ENCODE data around the gene GCSAM.
"Not testable (repeated sequence)": the region's sequence is repeated elsewhere in the genome, so short reads cannot be mapped to it uniquely, and the experiment has no call there.

Gene GCSAM

DNA sequence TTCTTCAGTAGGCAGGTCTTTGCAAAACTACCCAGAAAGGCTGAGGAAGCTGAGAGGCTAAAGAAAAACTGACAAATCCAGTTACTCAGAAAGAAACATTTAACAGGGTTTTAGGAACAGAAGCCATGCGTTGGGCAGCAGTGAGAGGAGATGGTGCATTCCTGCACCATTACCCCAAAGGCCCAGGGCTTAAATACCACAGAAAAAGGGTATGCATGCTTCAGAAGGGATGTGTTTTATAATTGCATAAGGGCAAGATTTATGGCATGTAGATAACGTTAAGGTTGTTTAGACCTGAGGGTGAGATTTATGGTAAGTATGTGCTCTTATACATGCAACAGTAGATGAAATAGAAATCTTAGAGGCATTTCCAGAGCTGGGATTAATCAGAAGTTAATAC is 36.9 kb downstream of the GCSAM start:
- no peak for DNase-seq

DNA sequence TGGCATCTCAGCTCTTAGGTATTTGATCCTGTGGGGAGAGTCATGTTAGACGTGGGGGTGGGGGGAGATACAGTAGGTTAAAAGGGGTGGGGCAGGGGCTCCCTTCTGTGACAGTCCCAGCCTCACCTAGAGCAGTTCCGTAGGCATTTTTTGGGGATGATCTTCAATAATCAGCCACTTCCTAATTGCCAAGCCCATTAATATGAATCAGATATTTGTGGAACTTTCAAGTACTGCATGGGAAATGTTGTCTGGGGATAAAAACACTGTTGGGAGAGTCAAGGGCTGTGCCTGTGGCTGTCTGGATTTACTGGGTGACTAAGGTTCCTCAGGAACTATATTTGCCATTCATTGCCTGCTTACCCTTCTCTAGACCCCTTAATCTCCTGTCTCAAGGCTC is 37.3 kb downstream of the GCSAM start:
- no peak for DNase-seq

DNA sequence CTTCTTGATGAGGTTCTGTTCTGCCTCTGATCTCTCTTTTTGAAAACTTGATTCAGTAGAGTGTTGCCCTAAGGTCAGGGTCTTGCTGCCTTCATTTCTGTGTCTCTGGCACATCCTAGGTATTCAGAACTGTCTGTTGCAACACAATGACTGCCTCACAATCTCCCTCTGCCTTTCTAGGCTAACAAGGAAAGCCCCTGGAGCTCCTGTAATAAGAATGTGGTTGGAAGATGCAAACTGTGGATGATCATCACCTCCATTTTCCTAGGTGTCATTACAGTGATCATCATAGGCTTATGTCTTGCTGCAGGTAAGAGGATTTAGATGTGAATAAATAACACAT is 39.9 kb downstream of the GCSAM start:
- no peak for DNase-seq

DNA sequence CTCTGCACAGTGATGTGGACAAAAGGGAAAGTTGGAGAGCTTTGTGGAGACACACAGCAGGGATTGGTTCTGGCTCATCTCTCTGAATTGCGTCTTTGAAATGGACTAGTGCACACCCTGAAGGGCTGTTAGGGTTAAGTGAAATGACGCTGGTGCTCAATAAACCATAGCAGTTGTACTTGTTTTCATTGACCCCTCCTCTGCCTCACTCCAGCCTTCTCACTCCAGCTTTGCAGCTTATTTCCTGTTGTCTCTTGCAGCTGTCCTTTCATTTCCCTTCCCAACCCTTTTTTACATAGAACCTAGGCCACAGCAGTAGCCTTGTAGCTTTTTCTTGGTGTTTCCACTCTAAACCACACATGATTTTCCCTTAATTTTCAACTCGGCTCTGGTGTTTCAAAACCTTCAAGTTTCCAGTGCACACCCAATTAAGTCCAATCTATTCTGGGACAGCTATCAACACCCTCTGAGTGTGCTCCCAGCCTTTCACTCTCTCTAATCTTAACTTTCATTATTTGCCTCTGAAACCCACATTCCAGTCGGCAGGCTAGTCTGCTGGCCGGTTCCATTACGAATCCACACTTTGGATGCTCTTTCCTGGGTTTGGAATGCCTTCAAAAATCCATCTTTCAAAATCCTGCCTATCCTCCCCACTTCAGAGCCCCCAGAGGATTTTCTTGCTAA is 40.4 kb downstream of the GCSAM start:
- DNase-seq: no peak

DNA sequence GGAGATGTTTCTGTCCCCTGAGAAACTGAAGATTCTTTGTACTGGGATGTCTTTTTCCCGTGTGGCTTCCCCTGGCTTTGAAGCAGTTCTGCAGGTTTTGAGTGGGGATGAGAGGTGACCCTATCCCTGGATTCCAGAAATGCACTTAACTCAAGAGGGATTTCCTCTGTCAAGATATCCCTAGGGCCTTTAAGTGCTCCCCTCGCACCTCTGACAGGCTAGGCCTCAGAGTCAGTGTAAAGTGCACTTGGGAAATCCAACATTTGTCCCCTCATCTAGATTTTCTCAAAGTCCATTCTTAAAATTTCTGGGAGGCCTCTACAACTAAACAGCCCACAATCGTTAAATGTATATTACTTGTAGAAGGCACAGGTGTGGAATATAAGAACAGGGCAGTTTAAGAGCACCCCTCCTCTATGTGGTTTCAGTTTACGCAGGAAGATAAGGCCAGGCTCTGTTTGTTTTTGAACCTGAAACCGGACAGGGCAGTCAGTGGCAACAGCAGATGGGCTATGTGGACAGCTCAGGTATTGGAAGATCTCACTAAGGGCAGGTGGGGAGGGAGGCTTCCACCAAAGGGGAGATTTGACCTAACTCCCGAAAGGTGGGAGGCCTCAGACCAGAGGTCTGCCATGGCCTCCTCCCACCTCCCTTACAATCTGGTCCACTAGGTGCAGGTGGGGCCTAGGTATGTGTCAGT is 42.0 kb downstream of the GCSAM start:
- no peak for DNase-seq

DNA sequence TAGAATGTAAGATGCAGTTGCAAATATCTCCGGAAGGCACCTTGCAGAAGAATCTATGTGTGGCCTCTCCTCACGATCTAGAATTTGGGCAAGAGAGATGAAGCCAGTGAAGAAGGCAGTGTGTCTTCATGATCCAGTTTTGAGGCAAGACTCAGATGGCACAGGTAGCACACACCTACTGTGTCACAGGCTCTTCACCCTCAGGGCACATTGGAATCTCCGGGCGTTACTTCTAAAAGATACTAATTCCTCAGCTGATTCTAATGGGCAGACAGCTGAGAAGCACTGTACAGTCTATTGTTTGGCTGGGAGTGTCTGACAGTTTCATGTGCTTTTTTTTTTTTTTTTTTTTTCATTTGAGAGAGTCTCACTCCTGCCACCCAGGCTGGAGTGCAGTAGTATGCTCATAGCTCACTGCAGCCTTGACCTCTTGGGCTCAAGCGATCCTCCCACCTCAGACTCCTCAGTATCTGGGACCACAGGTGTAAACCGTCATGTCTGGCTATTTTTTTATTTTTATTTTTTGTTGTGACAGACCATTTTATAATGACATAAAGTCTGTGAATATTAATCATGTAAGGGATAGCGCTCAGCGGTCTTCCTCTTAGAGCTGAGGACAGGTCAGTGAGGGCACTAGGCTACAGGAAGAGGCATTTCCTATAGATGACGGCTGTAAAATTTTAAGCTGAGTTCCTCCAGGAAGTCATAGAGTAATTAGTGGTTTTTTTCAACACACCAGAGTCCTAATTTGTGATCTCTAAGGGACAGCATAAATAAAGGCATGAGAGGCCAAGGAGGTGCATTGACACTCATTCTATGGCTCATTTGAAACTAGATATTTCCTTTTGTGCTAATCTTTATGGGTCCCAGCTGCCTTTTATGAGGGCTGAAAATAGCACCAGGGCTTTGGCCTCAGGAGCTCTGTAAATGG is 42.8 kb downstream of the GCSAM start:
- DNase-seq: no peak

DNA sequence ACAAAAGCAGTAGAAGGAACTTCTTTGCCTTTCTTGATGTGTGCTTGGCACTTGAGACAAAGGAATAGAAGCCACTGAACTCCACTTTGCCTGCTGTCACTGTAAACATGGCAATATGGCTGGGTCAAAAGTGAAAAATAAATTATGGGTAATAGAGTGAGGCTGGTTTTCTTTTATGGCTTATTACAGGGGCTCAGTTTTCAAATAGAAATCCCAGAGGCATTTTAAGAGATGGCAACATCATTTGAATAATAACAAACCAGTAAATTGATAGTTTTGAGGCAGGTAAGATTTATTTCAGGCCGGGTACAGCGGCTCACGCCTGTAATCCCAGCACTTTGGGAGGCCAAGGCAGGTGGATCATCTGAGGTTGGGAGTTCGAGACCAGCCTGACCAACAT is 44.1 kb downstream of the GCSAM start:
- no peak for DNase-seq

DNA sequence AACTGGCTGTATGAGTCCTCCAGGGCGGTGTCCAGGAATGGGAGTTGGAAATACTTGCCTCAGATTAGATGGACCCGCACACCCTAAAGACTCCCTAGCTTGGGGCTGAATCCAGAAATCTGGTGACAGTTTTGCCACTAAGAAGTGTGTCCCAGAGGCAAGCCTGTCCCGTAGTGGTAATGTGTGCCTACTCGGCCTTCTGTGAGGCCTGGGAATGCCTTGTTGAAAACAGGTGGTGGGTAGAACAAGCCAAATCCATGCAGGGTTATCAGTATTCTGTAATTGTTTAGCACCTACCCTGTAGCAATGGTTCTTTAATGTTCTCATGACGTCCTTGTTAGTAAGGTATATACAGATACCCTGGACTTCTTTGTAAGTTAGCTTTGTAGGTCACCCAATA is 45.3 kb downstream of the GCSAM start:
- DNase-seq: no peak

DNA sequence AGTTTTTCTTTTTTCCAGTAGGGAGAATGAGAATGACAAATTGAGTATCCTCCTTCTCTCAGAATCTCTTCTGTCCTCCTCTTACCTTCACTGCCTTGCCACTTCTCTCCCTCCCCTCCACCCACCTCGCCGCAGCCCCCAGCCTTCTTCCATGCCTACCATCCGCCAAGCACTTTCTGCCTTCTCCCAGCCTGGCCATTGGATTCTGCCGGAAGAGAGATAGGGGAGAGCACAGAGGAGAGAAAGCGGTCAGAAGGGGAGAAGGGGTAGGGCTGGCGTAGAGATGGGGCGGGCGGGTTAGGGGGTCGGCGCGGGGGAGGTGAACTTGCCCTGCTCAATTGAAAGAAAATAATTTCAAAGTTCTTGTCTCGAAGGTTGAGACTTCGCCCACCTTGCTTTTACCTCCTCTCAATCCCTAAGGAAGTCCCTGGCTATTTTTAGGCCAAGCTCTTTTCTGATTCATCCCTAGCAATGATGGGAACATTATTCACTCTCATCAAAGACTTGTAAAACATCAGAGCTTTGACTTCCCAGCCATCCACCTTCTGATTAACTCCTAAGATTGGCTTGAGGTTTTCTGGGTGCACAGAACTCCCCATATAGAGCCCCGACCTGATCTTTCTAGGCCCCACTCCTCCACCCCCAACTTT is 46.0 kb downstream of the GCSAM start:
- no peak for DNase-seq

DNA sequence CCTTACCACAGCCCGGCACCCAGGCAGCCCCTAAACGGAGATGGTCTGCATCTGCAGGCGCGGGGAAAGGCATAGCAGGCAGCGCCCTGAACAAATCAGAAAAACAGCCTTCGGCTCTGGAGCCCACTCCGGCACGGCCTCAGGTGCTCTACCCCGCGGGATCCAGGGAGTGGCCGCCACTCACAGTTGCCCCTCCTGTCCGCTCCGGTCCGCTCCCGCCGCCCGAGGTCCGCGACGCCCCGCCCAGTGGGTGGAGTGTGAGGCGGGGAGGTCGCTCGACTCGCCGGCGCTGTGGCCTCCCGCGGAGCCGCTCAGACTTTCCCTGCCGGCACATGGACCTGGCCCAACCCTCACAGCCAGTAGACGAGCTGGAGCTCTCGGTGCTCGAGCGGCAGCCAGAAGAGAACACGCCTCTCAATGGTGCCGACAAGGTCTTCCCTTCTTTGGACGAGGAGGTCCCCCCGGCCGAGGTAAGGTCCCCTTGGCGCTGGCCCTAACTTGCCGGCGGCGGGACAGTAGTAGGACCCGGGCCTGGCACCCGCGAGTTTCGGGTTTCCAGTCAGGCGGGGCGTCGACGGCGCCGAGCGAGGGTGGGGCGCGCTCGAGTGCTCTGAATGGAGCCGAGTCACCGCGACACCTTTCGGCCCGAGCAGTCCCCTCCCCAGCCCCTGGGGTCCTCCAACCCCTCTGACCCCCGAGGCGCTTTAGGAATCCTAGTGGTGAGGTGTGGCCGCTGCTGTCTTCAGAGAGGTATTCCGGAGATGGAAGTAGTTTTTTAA is 46.8 kb downstream of the GCSAM start, which contains the start of gene C3orf52:
Gene C3orf52, plus strand, starts transcription at position 314 of the 779 bp plus-strand sequence. Its CDS starts 19 bp downstream, at position 333.
- peak; percentile 41 for DNase-seq

DNA sequence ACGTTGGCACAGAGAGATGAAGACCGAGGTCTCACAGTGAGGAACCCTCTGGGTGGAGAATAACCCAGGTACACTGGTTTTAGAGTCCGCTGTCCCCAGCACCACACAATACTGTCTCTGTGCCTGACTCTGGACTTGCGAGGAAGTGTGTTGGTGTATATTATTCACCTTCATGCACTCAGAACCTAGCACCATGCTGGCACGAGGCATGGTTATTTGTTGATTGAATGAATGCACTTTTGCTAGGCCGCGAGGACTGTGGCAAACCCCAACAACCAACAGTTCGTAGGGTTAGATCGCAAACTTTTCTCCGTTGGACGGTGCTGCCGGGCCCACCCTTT is 47.3 kb downstream of the GCSAM start:
- no peak for DNase-seq

DNA sequence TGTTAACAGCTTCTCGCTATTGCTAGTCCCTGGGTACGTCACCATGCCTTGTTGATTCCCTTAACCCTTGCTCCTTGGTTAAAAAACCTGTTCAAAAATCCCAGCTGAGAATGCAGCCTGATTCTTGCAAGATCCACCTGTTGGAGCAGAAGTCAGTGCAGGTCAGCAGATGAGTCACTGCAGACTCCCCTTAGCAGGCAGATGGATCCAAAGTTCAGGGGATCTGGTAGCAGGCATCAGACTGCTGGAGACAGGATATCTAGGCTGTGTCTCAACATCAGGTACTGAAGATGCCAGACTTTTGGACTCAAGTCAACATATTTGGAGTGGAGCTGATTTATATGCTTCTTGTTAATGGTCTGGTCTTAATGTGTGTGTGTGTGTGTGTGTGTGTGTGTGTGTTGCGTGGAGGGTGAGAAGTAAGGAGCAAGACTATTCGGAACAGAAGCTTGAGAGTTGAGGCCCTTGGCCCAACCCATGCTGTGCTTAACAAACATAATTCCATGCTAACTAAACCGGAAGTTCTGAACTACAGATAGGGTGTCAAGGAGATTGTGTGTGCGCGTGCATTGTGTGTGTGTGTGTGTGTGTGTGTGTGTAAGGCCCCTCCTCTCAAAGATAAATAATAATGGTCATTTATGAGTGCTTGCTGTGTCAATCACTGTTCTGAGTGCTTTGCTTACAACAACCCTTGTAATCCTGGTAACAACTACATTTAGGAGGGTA is 47.9 kb downstream of the GCSAM start:
- DNase-seq: no peak

DNA sequence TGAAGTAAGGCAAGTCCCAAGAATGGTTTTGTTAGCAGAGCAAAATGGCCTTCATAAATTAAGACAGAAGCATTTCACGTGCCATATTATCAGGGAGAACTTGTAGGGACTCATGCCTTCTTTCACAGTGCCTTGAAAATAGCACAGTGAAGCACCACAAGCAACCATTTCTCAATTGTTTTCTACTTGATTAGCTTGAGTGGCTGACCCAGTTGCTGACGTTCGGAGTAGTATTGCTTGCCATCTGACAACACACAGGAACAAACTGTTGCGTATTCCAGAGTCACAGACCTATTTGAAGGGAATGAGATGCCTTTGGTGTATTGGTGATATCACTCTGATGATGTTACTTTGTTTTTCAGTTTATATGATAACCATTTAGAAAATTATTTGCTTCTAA is 49.8 kb downstream of the GCSAM start:
- no peak for DNase-seq

DNA sequence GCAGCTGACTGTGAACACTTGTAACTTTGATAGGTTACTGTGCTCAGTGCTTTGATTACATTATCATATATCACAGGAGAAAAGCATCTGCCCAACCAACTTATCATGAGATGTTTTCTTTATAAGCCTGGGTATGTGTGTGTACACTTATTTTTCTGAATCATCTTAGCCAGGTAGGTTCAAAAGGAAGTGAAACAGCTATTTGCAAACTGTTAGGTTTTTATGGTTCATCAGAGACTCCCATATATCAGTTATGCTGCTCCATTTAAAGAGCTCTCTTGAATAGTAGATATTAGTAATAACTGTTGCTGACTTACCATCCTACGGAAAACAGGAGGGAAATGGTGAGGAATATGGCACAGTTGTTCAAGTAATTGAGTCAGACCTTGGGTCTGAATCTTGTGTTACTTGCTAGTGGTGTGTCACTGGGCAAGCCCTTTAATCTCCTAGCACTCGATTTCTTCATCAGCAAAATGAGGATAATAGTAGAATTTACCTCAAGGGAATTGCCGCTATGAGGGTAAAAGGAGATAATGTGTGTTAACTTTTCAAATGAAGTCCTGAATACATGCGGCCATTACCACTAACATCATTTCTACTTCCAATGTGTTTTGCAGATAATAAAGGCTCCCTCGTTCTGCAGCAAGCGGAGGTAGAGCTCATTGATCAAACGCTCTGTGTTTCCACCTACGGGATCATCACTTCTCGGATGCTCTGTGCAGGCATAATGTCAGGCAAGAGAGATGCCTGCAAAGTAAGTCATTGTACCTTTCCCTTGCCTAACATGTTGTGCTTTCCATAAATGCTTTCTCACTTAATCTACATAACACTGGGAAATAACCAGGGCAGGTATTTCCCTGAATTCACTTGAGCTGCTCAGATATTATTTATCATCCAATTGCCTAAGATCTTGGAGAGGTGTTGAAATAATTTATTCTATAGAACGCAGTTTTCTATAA is 54.6 kb downstream of the GCSAM start:
- no peak for DNase-seq

DNA sequence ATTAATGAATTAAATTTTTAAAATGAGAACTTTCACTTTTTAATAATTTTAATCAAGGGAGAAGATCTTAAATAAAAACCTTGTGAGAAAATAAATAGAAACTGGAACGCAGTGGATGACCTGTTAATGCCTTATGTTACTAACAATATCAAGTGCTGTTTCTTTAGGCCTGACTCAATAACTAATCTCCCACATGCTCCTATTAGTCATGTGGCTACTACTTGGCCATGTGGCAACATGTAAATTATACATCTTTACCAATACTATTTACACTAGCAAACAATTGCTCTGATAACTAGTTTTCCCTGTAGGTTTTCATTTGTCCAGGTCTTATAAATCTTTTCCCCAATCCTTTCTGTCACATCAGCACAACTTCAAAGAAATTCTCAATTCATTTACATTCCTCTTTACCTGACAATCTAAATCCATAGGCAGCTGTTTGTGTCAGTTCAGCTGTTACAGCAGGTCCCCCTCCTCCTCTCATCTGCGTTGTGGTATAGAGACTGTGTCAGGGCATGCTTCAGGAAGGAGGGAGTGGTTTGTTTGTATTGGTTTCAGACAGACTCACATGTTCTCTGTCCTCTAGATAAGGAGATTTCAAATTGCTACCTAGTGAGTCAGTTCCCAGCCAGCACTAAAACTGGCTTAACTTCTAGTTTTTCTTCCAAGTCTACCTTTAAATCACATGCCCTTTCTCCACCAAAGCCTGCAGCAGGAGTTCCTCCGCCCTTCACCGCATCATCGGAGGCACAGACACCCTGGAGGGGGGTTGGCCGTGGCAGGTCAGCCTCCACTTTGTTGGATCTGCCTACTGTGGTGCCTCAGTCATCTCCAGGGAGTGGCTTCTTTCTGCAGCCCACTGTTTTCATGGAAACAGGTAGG is 58.2 kb downstream of the GCSAM start:
- no peak for DNase-seq

DNA sequence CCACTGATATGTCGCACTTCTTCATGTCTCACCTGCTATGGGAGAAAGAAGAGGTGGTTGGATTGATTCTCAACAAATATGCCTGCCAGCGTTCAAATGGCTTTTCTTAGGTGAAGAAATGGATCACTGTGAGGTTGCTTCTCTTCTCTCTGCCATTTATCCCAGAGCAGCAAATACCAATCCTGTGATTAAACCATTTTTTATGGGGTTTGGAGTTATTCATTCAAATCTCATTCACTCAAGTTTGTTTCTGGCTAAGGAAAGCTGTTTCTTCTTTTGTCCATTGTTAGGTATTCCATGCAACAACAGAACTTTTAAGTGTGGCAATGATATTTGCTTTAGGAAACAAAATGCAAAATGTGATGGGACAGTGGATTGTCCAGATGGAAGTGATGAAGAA is 59.0 kb downstream of the GCSAM start:
- DNase-seq: no peak

DNA sequence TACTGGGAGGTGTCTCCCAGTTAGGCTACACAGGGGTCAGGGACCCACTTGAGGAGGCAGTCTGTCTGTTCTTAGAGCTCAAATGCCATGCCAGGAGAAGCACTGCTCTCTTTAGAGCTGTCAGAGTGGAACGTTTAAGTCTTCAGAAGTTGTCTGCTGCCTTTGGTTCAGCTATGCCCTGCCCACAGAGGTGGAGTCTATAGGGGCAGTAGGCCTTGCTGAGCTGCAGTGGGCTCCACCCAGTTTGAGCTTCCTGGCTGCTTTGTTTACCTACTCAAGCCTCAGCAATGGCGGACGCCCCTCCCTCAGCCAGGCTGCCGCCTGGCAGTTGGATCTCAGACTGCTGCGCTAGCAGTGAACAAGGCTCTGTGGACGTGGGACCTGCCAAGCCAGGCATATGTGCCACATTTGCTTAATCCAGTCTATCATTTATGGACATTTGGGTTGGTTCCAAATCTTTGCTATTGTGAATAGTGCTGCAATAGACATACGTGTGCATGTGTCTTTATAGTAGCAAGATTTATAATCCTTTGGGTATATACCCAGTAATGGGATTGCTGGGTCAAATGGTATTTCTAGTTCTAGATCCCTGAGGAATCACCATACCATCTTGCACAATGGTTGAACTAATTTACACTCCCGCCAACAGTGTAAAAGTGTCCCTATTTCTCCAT is 60.5 kb downstream of the GCSAM start:
- DNase-seq: not testable (repeated sequence)
